ENCODE results near the gene GALNTL6.

The GALNTL6 gene

GRCh38 chr4:172134521-172134920 lies 321.3 kb downstream of the GALNTL6 start:
- no peak overlapping the region for H3K9ac ChIP-seq (ENCODE audit: low read depth in 1 of 2, low read length in 2 of 2)
- H3K4me3 ChIP-seq (ENCODE audit: low read length in 2 of 2) = no peak overlapping the region
- H3K9me3 ChIP-seq (ENCODE audit: control insufficient read depth in 2 of 2, low read length in 2 of 2) = no peaks in the 10 kb centered on the region
- H3K36me3 ChIP-seq (ENCODE audit: control insufficient read depth in 2 of 2, insufficient read depth in 2 of 2, low read length in 2 of 2) = no peaks in the 10 kb centered on the region
- H3K27me3 ChIP-seq (ENCODE audit: control insufficient read depth in 2 of 2, insufficient read depth in 2 of 2, low read length in 2 of 2) = no peaks in the 10 kb centered on the region
- no peaks in the 10 kb centered on the region for H3K4me1 ChIP-seq (ENCODE audit: control insufficient read depth in 2 of 2, insufficient read depth in 2 of 2, low read length in 2 of 2)
- no peak overlapping the region for H3K27ac ChIP-seq (ENCODE audit: low read depth in 2 of 2, low read length in 2 of 2)

GRCh38 chr4:172141025-172141424 lies 327.8 kb downstream of the GALNTL6 start:
- Histone ChIP-seq H3K4me1 (ENCODE audit: control insufficient read depth in 2 of 2, insufficient read depth in 2 of 2, low read length in 2 of 2) (no peaks in the 10 kb centered on the region), H3K27ac (ENCODE audit: low read depth in 2 of 2, low read length in 2 of 2) (no peak overlapping the region), H3K9ac (ENCODE audit: low read depth in 1 of 2, low read length in 2 of 2) (no peak overlapping the region)

GRCh38 chr4:172142281-172142741 lies 329.1 kb downstream of the GALNTL6 start:
- no peak overlapping the region for H3K27ac ChIP-seq (ENCODE audit: low read depth in 2 of 2, low read length in 2 of 2)
- no peaks in the 10 kb centered on the region for H3K9me3 ChIP-seq (ENCODE audit: control insufficient read depth in 2 of 2, low read length in 2 of 2)
- H3K4me3 ChIP-seq (ENCODE audit: low read length in 2 of 2) = no peak overlapping the region
- H3K27me3 ChIP-seq (ENCODE audit: control insufficient read depth in 2 of 2, insufficient read depth in 2 of 2, low read length in 2 of 2) = no peaks in the 10 kb centered on the region
- no peak overlapping the region for H3K9ac ChIP-seq (ENCODE audit: low read depth in 1 of 2, low read length in 2 of 2)
- no peaks in the 10 kb centered on the region for H3K36me3 ChIP-seq (ENCODE audit: control insufficient read depth in 2 of 2, insufficient read depth in 2 of 2, low read length in 2 of 2)
- H3K4me1 ChIP-seq (ENCODE audit: control insufficient read depth in 2 of 2, insufficient read depth in 2 of 2, low read length in 2 of 2) = no peaks in the 10 kb centered on the region

More at GRCh38 chr4:172141025-172141424, 327.8 kb downstream of the GALNTL6 start:
- no peaks in the 10 kb centered on the region for H3K27me3 ChIP-seq (ENCODE audit: control insufficient read depth in 2 of 2, insufficient read depth in 2 of 2, low read length in 2 of 2)
- H3K4me3 ChIP-seq (ENCODE audit: low read length in 2 of 2) = no peak overlapping the region
- H3K9me3 ChIP-seq (ENCODE audit: control insufficient read depth in 2 of 2, low read length in 2 of 2) = no peaks in the 10 kb centered on the region
- no peaks in the 10 kb centered on the region for H3K36me3 ChIP-seq (ENCODE audit: control insufficient read depth in 2 of 2, insufficient read depth in 2 of 2, low read length in 2 of 2)

- no peaks in the 10 kb centered on the region for H3K36me3 ChIP-seq (ENCODE audit: control insufficient read depth in 2 of 2, insufficient read depth in 2 of 2, low read length in 2 of 2)
- no peak overlapping the region for H3K27ac ChIP-seq (ENCODE audit: low read depth in 2 of 2, low read length in 2 of 2)
- H3K27me3 ChIP-seq (ENCODE audit: control insufficient read depth in 2 of 2, insufficient read depth in 2 of 2, low read length in 2 of 2) = no peaks in the 10 kb centered on the region
- no peaks in the 10 kb centered on the region for H3K4me1 ChIP-seq (ENCODE audit: control insufficient read depth in 2 of 2, insufficient read depth in 2 of 2, low read length in 2 of 2)
- no peak overlapping the region for H3K9ac ChIP-seq (ENCODE audit: low read depth in 1 of 2, low read length in 2 of 2)
- no peak overlapping the region for H3K4me3 ChIP-seq (ENCODE audit: low read length in 2 of 2)
- no peaks in the 10 kb centered on the region for H3K9me3 ChIP-seq (ENCODE audit: control insufficient read depth in 2 of 2, low read length in 2 of 2)
Observed at GRCh38 chr4:172143605-172144314, 330.6 kb downstream of the GALNTL6 start.

- no peak overlapping the region for H3K9ac ChIP-seq (ENCODE audit: low read depth in 1 of 2, low read length in 2 of 2)
- no peaks in the 10 kb centered on the region for H3K4me1 ChIP-seq (ENCODE audit: control insufficient read depth in 2 of 2, insufficient read depth in 2 of 2, low read length in 2 of 2)
- H3K9me3 ChIP-seq (ENCODE audit: control insufficient read depth in 2 of 2, low read length in 2 of 2) = no peaks in the 10 kb centered on the region
- H3K4me3 ChIP-seq (ENCODE audit: low read length in 2 of 2) = no peak overlapping the region
- no peak overlapping the region for H3K27ac ChIP-seq (ENCODE audit: low read depth in 2 of 2, low read length in 2 of 2)
- H3K36me3 ChIP-seq (ENCODE audit: control insufficient read depth in 2 of 2, insufficient read depth in 2 of 2, low read length in 2 of 2) = no peaks in the 10 kb centered on the region
- no peaks in the 10 kb centered on the region for H3K27me3 ChIP-seq (ENCODE audit: control insufficient read depth in 2 of 2, insufficient read depth in 2 of 2, low read length in 2 of 2)
Observed at GRCh38 chr4:172147687-172148086, 334.5 kb downstream of the GALNTL6 start.

- Histone ChIP-seq H3K27ac (ENCODE audit: low read depth in 2 of 2, low read length in 2 of 2) (no peak overlapping the region), H3K4me3 (ENCODE audit: low read length in 2 of 2) (no peak overlapping the region), H3K27me3 (ENCODE audit: control insufficient read depth in 2 of 2, insufficient read depth in 2 of 2, low read length in 2 of 2) (no peaks in the 10 kb centered on the region), H3K36me3 (ENCODE audit: control insufficient read depth in 2 of 2, insufficient read depth in 2 of 2, low read length in 2 of 2) (no peaks in the 10 kb centered on the region), H3K9ac (ENCODE audit: low read depth in 1 of 2, low read length in 2 of 2) (no peak overlapping the region), H3K4me1 (ENCODE audit: control insufficient read depth in 2 of 2, insufficient read depth in 2 of 2, low read length in 2 of 2) (no peaks in the 10 kb centered on the region), H3K9me3 (ENCODE audit: control insufficient read depth in 2 of 2, low read length in 2 of 2) (no peaks in the 10 kb centered on the region)
Observed at GRCh38 chr4:172149329-172149728, 336.1 kb downstream of the GALNTL6 start.

- H3K9ac ChIP-seq (ENCODE audit: low read depth in 1 of 2, low read length in 2 of 2) = no peak overlapping the region
- no peak overlapping the region for H3K4me3 ChIP-seq (ENCODE audit: low read length in 2 of 2)
- no peaks in the 10 kb centered on the region for H3K9me3 ChIP-seq (ENCODE audit: control insufficient read depth in 2 of 2, low read length in 2 of 2)
- no peak overlapping the region for H3K27ac ChIP-seq (ENCODE audit: low read depth in 2 of 2, low read length in 2 of 2)
- no peaks in the 10 kb centered on the region for H3K36me3 ChIP-seq (ENCODE audit: control insufficient read depth in 2 of 2, insufficient read depth in 2 of 2, low read length in 2 of 2)
- no peaks in the 10 kb centered on the region for H3K27me3 ChIP-seq (ENCODE audit: control insufficient read depth in 2 of 2, insufficient read depth in 2 of 2, low read length in 2 of 2)
- H3K4me1 ChIP-seq (ENCODE audit: control insufficient read depth in 2 of 2, insufficient read depth in 2 of 2, low read length in 2 of 2) = no peaks in the 10 kb centered on the region
Observed at GRCh38 chr4:172152284-172152683, 339.1 kb downstream of the GALNTL6 start.

GRCh38 chr4:172153719-172154118 lies 340.5 kb downstream of the GALNTL6 start:
- Histone ChIP-seq H3K36me3 (ENCODE audit: control insufficient read depth in 2 of 2, insufficient read depth in 2 of 2, low read length in 2 of 2) (no peaks in the 10 kb centered on the region), H3K9ac (ENCODE audit: low read depth in 1 of 2, low read length in 2 of 2) (no peak overlapping the region), H3K9me3 (ENCODE audit: control insufficient read depth in 2 of 2, low read length in 2 of 2) (no peaks in the 10 kb centered on the region)

GRCh38 chr4:172155838-172156345 lies 342.7 kb downstream of the GALNTL6 start:
- no peaks in the 10 kb centered on the region for H3K9me3 ChIP-seq (ENCODE audit: control insufficient read depth in 2 of 2, low read length in 2 of 2)
- no peak overlapping the region for H3K27ac ChIP-seq (ENCODE audit: low read depth in 2 of 2, low read length in 2 of 2)
- H3K4me3 ChIP-seq (ENCODE audit: low read length in 2 of 2) = no peak overlapping the region
- no peaks in the 10 kb centered on the region for H3K36me3 ChIP-seq (ENCODE audit: control insufficient read depth in 2 of 2, insufficient read depth in 2 of 2, low read length in 2 of 2)
- no peak overlapping the region for H3K9ac ChIP-seq (ENCODE audit: low read depth in 1 of 2, low read length in 2 of 2)
- no peaks in the 10 kb centered on the region for H3K27me3 ChIP-seq (ENCODE audit: control insufficient read depth in 2 of 2, insufficient read depth in 2 of 2, low read length in 2 of 2)
- no peaks in the 10 kb centered on the region for H3K4me1 ChIP-seq (ENCODE audit: control insufficient read depth in 2 of 2, insufficient read depth in 2 of 2, low read length in 2 of 2)

More at GRCh38 chr4:172153719-172154118, 340.5 kb downstream of the GALNTL6 start:
- no peaks in the 10 kb centered on the region for H3K27me3 ChIP-seq (ENCODE audit: control insufficient read depth in 2 of 2, insufficient read depth in 2 of 2, low read length in 2 of 2)
- H3K27ac ChIP-seq (ENCODE audit: low read depth in 2 of 2, low read length in 2 of 2) = no peak overlapping the region
- H3K4me3 ChIP-seq (ENCODE audit: low read length in 2 of 2) = no peak overlapping the region
- no peaks in the 10 kb centered on the region for H3K4me1 ChIP-seq (ENCODE audit: control insufficient read depth in 2 of 2, insufficient read depth in 2 of 2, low read length in 2 of 2)

GRCh38 chr4:172157946-172158345 lies 344.7 kb downstream of the GALNTL6 start:
- H3K9ac ChIP-seq (ENCODE audit: low read depth in 1 of 2, low read length in 2 of 2) = no peak overlapping the region
- no peaks in the 10 kb centered on the region for H3K27me3 ChIP-seq (ENCODE audit: control insufficient read depth in 2 of 2, insufficient read depth in 2 of 2, low read length in 2 of 2)
- H3K9me3 ChIP-seq (ENCODE audit: control insufficient read depth in 2 of 2, low read length in 2 of 2) = no peaks in the 10 kb centered on the region
- no peaks in the 10 kb centered on the region for H3K36me3 ChIP-seq (ENCODE audit: control insufficient read depth in 2 of 2, insufficient read depth in 2 of 2, low read length in 2 of 2)
- no peak overlapping the region for H3K4me3 ChIP-seq (ENCODE audit: low read length in 2 of 2)
- H3K27ac ChIP-seq (ENCODE audit: low read depth in 2 of 2, low read length in 2 of 2) = no peak overlapping the region
- H3K4me1 ChIP-seq (ENCODE audit: control insufficient read depth in 2 of 2, insufficient read depth in 2 of 2, low read length in 2 of 2) = no peaks in the 10 kb centered on the region
